ENCODE measurements around the gene DDX54. TPM values are rescaled to one million over a fixed set of nuclear protein-coding genes. Genes with fewer than 3 reads are reported as not detected.

Gene DDX54
- total and polyA plus RNA-seq, 12 donors = 27.9 to 109 (median 70.0) TPM

GRCh38 chr12:113170926-113171325, 14.4 kb downstream of the DDX54 start:
- intact Hi-C loops (cut with DNase I) = loop anchor here in 1 of 2 donors (5.0 kb wide), 1 partner anchor 119 kb away; no protein-coding TSS in a partner anchor

DNA sequence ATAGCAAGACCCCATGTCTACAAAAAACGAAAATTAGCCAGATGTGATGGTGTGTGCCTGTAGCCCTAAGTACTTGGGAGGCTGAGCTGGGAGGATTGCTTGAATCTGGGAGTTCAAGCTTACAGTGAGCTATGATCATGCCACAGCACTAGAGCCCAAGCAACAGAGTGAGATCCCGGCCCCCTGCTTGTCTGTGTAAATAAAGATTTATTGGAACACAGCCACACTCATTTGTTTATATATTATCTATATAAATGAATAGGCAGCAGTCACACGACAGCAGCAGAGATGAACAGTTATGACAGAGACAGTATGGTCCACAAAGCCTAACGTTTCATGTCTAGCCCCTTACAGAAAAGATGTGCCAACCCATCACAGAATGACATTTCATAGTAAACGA, 14.8 kb downstream of the DDX54 start:
- WGBS, 4 donors = 93 to 94% (median 93%) methylated on average over 5 of the region's 5 CpGs
- H3K27me3 ChIP-seq = no peaks in the 10 kb centered on the region
- peaks cover 0 to 4% of the 10 kb centered on the region in 2 donors for H3K4me1 ChIP-seq (replicated peaks in 1 of 2)
- DNase-seq = no peak
- no peak overlapping the region for H3K4me3 ChIP-seq
- H3K9me3 ChIP-seq (replicated peaks in 1 of 3) = no peaks in the 10 kb centered on the region
- peaks cover 0 to 89% of the 10 kb centered on the region in 2 donors for H3K36me3 ChIP-seq (replicated peaks in 1 of 2)
- intact Hi-C loops (cut with DNase I) = loop anchor here in 1 of 2 donors (5.0 kb wide), 1 partner anchor 118 kb away; no protein-coding TSS in a partner anchor
- no peak overlapping the region for H3K27ac ChIP-seq
- TF ChIP-seq POLR2A (IDR thresholded peaks at IDR 0.05) = no peak
- TF ChIP-seq CTCF (IDR thresholded peaks at IDR 0.05) = no peak

More at GRCh38 chr12:113170926-113171325, 14.4 kb downstream of the DDX54 start:
- H3K4me3 ChIP-seq = no peak overlapping the region
- 91 to 95% (median 93%) methylated on average over 4 of the region's 4 CpGs for whole genome bisulfite sequencing, 4 donors
- no peak for DNase-seq
- TF ChIP-seq CTCF (IDR thresholded peaks at IDR 0.05) (no peak), POLR2A (IDR thresholded peaks at IDR 0.05) (no peak)
- H3K36me3 ChIP-seq (replicated peaks in 1 of 2) = peaks cover 0 to 89% of the 10 kb centered on the region in 2 donors
- peaks cover 0 to 4% of the 10 kb centered on the region in 2 donors for H3K4me1 ChIP-seq (replicated peaks in 1 of 2)
- no peaks in the 10 kb centered on the region for H3K9me3 ChIP-seq (replicated peaks in 1 of 3)
- no peaks in the 10 kb centered on the region for H3K27me3 ChIP-seq
- no peak overlapping the region for H3K27ac ChIP-seq

DNA sequence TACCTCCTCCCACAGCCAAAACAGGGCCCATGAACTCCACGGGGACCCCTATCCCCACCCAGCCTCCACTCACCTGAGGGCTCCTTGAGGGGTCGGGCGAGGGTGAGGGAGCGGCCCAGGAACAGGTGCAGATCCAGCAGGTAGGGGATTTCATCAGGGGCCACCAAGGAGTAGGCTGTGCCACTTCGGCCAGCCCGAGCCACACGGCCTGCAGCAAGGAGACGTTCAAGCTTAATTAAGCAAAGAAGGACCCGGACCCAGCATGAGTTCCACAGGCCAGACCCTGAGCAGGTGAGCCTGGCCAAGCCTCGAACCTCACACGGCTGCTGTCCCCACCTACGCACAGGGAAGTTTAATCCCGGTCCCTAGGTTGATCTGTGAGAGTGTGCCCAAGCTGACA, 15.6 kb downstream of the DDX54 start:
- H3K36me3 ChIP-seq (replicated peaks in 1 of 2) = peaks cover 0 to 91% of the 10 kb centered on the region in 2 donors
- H3K4me3 ChIP-seq = no peak overlapping the region
- no peaks in the 10 kb centered on the region for H3K27me3 ChIP-seq
- H3K27ac ChIP-seq = no peak overlapping the region
- intact Hi-C loops (cut with DNase I) = loop anchor here in 1 of 2 donors (5.0 kb wide), 1 partner anchor 117 kb away; no protein-coding TSS in a partner anchor
- 84 to 95% (median 94%) methylated on average over 6 to 13 of the region's 13 CpGs for WGBS, 4 donors
- DNase-seq = no peak
- H3K4me1 ChIP-seq (replicated peaks in 1 of 2) = peaks cover 0 to 4% of the 10 kb centered on the region in 2 donors
- TF ChIP-seq POLR2A (IDR thresholded peaks at IDR 0.05) (no peak), CTCF (IDR thresholded peaks at IDR 0.05) (no peak)
- no peaks in the 10 kb centered on the region for H3K9me3 ChIP-seq (replicated peaks in 1 of 3)

GRCh38 chr12:113167868-113168267, 17.4 kb downstream of the DDX54 start:
- intact Hi-C loops (cut with DNase I) = no loop called here
- Histone ChIP-seq H3K9me3 (replicated peaks in 1 of 3) (no peaks in the 10 kb centered on the region), H3K36me3 (replicated peaks in 1 of 2) (peaks cover 0 to 94% of the 10 kb centered on the region in 2 donors), H3K27me3 (no peaks in the 10 kb centered on the region), H3K4me3 (no peak overlapping the region), H3K4me1 (replicated peaks in 1 of 2) (no peaks in the 10 kb centered on the region), H3K27ac (no peak overlapping the region)
- TF ChIP-seq POLR2A (IDR thresholded peaks at IDR 0.05) (no peak), CTCF (IDR thresholded peaks at IDR 0.05) (no peak)
- no peak for DNase-seq
- 91 to 95% (median 92%) methylated on average over 6 to 10 of the region's 10 CpGs for WGBS, 4 donors

Data from adrenal gland (tissue), 12 donors.